Measurements from ENCODE around the gene LHFPL6.

GRCh38 chr13:39419068-39419467 lies 183.9 kb downstream of the LHFPL6 start:
- TF ChIP-seq SIN3A (IDR thresholded peaks at IDR 0.05; ENCODE audit: borderline replicate concordance, insufficient read depth, low read length) (no peak), POLR2AphosphoS5 (IDR thresholded peaks at IDR 0.05; ENCODE audit: low read depth, low read length) (no peak)
